B cell (primary cell): ENCODE data around the gene PRTN3. TPM values are rescaled to one million over a fixed set of nuclear protein-coding genes. Genes with fewer than 3 reads are reported as not detected.

Experiments used
- ATAC-seq: fragments of 200-7000 bp; cut with Tn5 transposase; one replicate; pipeline ENCODE4 v1.10.0; 2021; ENCODE audit warnings: low read depth, mild to moderate bottlenecking, moderate number of reproducible peaks, moderate library complexity
- CTCF ChIA-PET: fragments of 350-600 bp; sonication (Branson Sonifier 250); formaldehyde crosslinking; loops from one replicate; lab custom pipeline; 2021; ENCODE audit warnings: antibody characterized with exemption, inconsistent platforms; lab: Charles Lee
- POLR2A ChIA-PET: fragments of 350-600 bp; sonication (Branson Sonifier 250); formaldehyde crosslinking; loops from one replicate; lab custom pipeline; 2021; ENCODE audit warnings: antibody characterized with exemption; lab: Charles Lee
- DNase-seq: peaks from one replicate; pipeline ENCODE4 v3.0.0; 2013
- H2AFZ ChIP-seq: 2 replicates; pipeline ENCODE4 v1.6.1; 2012; ENCODE audit warnings: mild to moderate bottlenecking, low read depth, low read length; ENCODE audit not compliant: insufficient read depth, poor library complexity, severe bottlenecking
- H3K27ac ChIP-seq, 2 donors: 1 replicate in 1 of 2; 2 replicates in 1 of 2; pipeline ENCODE4 v1.5.1; 2012 to 2013; ENCODE audit warnings: low read length in 2 of 2, mild to moderate bottlenecking in 2 of 2, moderate library complexity in 1 of 2
- H3K27me3 ChIP-seq, 4 experiments: fragments of 200-600 bp in 1 of 4; sonication (generic) in 1 of 4; replicated peaks in 1 of 4; 1 replicate in 2 of 4; 2 replicates in 2 of 4; pipeline versions ENCODE4 v1.6.1 to v1.7.0; 2013 to 2016; ENCODE audit warnings: low read length in 3 of 4, mild to moderate bottlenecking in 2 of 4, mixed read lengths in 1 of 4, moderate library complexity in 1 of 4; ENCODE audit not compliant: insufficient read depth in 4 of 4, control insufficient read depth in 3 of 4; ENCODE audit errors: control extremely low read depth in 1 of 4
- H3K36me3 ChIP-seq, 2 experiments: replicated peaks in 1 of 2; 1 replicate in 1 of 2; 2 replicates in 1 of 2; pipeline versions ENCODE4 v1.6.1 to v1.7.1; 2013; ENCODE audit warnings: low read length in 1 of 2; ENCODE audit not compliant: insufficient read depth in 2 of 2, control insufficient read depth in 1 of 2; ENCODE audit errors: control extremely low read depth in 1 of 2, extremely low read depth in 1 of 2
- H3K4me1 ChIP-seq, 2 donors: fragments of 200-600 bp in 1 of 2; sonication (generic) in 1 of 2; 1 replicate in 1 of 2; 2 replicates in 1 of 2; pipeline versions ENCODE4 v1.5.1 to v1.6.1; 2013 to 2017; ENCODE audit warnings: low read length in 2 of 2; ENCODE audit not compliant: control insufficient read depth in 2 of 2, insufficient read depth in 2 of 2
- H3K4me2 ChIP-seq: replicated peaks from 2 replicates; pipeline ENCODE3; 2012; ENCODE audit warnings: mild to moderate bottlenecking, low read depth, low read length; ENCODE audit not compliant: poor library complexity, severe bottlenecking
- H3K4me3 ChIP-seq, 5 experiments: fragments of 200-600 bp in 1 of 5; sonication (generic) in 1 of 5; 1 replicate in 3 of 5; 2 replicates in 2 of 5; pipeline versions ENCODE4 v1.5.1 to v1.7.0; 2011 to 2016; ENCODE audit warnings: low read length in 4 of 5, mild to moderate bottlenecking in 4 of 5, low read depth in 2 of 5, control low read depth in 1 of 5, moderate library complexity in 1 of 5; ENCODE audit not compliant: insufficient read depth in 1 of 5; ENCODE audit errors: control extremely low read depth in 1 of 5, extremely low read depth in 1 of 5
- H3K79me2 ChIP-seq: fragments of 200-600 bp; sonication (generic); one replicate; pipeline ENCODE4 v1.6.0; 2016; ENCODE audit warnings: low read length; ENCODE audit not compliant: control insufficient read depth, insufficient read depth
- H3K9ac ChIP-seq: fragments of 200-600 bp; sonication (generic); 2 replicates; pipeline ENCODE4 v1.6.1; 2017; ENCODE audit warnings: mild to moderate bottlenecking, low read length, moderate library complexity
- H3K9me3 ChIP-seq, 3 donors: one replicate each; pipeline versions ENCODE4 v1.6.1 to v1.7.1; 2013; ENCODE audit warnings: low read length in 2 of 3; ENCODE audit not compliant: control insufficient read depth in 2 of 3, insufficient read depth in 1 of 3; ENCODE audit errors: control extremely low read depth in 1 of 3
- H4K20me1 ChIP-seq: 2 replicates; pipeline ENCODE4 v1.6.0; 2012; ENCODE audit warnings: mild to moderate bottlenecking, low read length; ENCODE audit not compliant: insufficient read depth, control insufficient read depth, poor library complexity, severe bottlenecking
- H3K27ac Mint-ChIP-seq: one replicate; pipeline ENCODE4 v1.8.0; 2021; ENCODE audit warnings: mixed read lengths
- H3K27me3 Mint-ChIP-seq: one replicate; pipeline ENCODE4 v1.8.0; 2021; ENCODE audit warnings: mixed read lengths
- H3K4me1 Mint-ChIP-seq: one replicate; pipeline ENCODE4 v1.8.0; 2021; ENCODE audit warnings: mixed read lengths
- H3K4me3 Mint-ChIP-seq: one replicate; pipeline ENCODE4 v1.8.0; 2021; ENCODE audit warnings: mixed read lengths
- H3K9me3 Mint-ChIP-seq: one replicate; pipeline ENCODE4 v1.8.0; 2022; ENCODE audit warnings: mixed read lengths; ENCODE audit not compliant: insufficient read depth
- CTCF ChIP-seq: fragments of 200-600 bp; IDR thresholded peaks from one replicate; pipeline ENCODE4 v1.8.0; 2022; ENCODE audit warnings: antibody characterized with exemption, mild to moderate bottlenecking
- EZH2 ChIP-seq: IDR thresholded peaks from 2 replicates; pipeline ENCODE4 v1.6.1; 2012; ENCODE audit warnings: borderline replicate concordance, low read depth, mild to moderate bottlenecking, moderate library complexity, low read length; ENCODE audit not compliant: insufficient read depth, poor library complexity, severe bottlenecking
- WGBS: methylation state at CpG from one replicate; pipeline ENCODE4 v1.1.5; 2013; ENCODE audit warnings: missing lambda C conversion rate; ENCODE audit not compliant: insufficient coverage; 5-methylcytosine and 5-hydroxymethylcytosine counted together
- intact Hi-C: fragments of 100-400 bp; cut with micrococcal nuclease; formaldehyde crosslinking; loops from one replicate; pipeline ENCODE4 v1.10.0; 2022
- polyA plus RNA-seq: library from polyadenylated mRNA; depleted of rRNA; stranded (reverse); fragments of >200 nt; gene quantifications from 2 replicates; pipeline ENCODE4 v1.2.3, GENCODE V29; 2012
- total RNA-seq, 2 donors: library from RNA; stranded (reverse); fragments of 120-200 nt in 1 of 2; gene quantifications; 1 replicate in 1 of 2; 2 replicates in 1 of 2; pipeline versions ENCODE4 v1.2.3 to v1.2.4, GENCODE V29; 2013 to 2022

The PRTN3 gene
- total and polyA plus RNA-seq, 2 donors (not counting 1 experiment from before 2014, with no cell fraction given), result not detected

GRCh38 chr19:798415-799075, 42.3 kb upstream of the PRTN3 start:
- H2AFZ ChIP-seq, result no peak overlapping the region
- peak overlapping the region; percentile 57 to 86 (median 68) for H3K4me3 ChIP-seq
- H3K9me3 ChIP-seq, result no peaks in the 10 kb centered on the region
- TF ChIP-seq CTCF, result no peak
- TF ChIP-seq EZH2, result no peak
- POLR2A ChIA-PET, result interaction anchor here (0.6 kb wide), 1 partner anchor 269 kb away, joined by 4 read pairs; no protein-coding TSS in a partner anchor
- H3K4me1 ChIP-seq, result peaks cover 22 to 49% of the 10 kb centered on the region in 2 donors
- Mint-ChIP-seq H3K9me3 (no peaks in the 10 kb centered on the region), H3K4me1 (peaks cover 44% of the 10 kb centered on the region), H3K4me3 (peak overlapping the region; percentile 92), H3K27ac (peak overlapping the region; percentile 88), H3K27me3 (no peaks in the 10 kb centered on the region)
- WGBS, result 4% methylated on average over 42 of the region's 44 CpGs
- peaks cover 57% of the 10 kb centered on the region for H4K20me1 ChIP-seq
- intact Hi-C loops, result no loop called here
- H3K36me3 ChIP-seq, result peaks cover 0 to 42% of the 10 kb centered on the region in 2 experiments
- DNase-seq (peak; percentile 58), ATAC-seq (no peak)
- peak overlapping the region; percentile 99 for H3K4me2 ChIP-seq
- H3K9ac ChIP-seq, result peak overlapping the region; percentile 75
- H3K79me2 ChIP-seq, result peaks cover 67% of the 10 kb centered on the region
- no peaks in the 10 kb centered on the region for H3K27me3 ChIP-seq
- CTCF ChIA-PET, result interaction anchor here (0.6 to 1.4 kb wide), 2 partner anchors 110 to 1221 kb away, joined by 3 to 4 read pairs; no protein-coding TSS in a partner anchor
- H3K27ac ChIP-seq, result peak overlapping the region; percentile 40 to 74
